OCI-LY3 (cell line): ENCODE data around the gene VSIG1.

Experiments used
- H2AFZ ChIP-seq: fragments of 200-600, 300-600 bp; shearing (Covaris generic); 2 replicates; pipeline ENCODE4 v1.6.0; 2014; ENCODE audit warnings: antibody characterized with exemption, low read depth, low read length
- H3K27ac ChIP-seq: fragments of 200-600, 300-600 bp; sonication (generic); 2 replicates; pipeline ENCODE4 v1.5.1; 2014; ENCODE audit warnings: mild to moderate bottlenecking, low read length, moderate library complexity, mixed read lengths
- H3K27me3 ChIP-seq: fragments of 200-600, 300-600 bp; sonication (generic); 2 replicates; pipeline ENCODE4 v1.6.1; 2014; ENCODE audit warnings: low read depth, low read length, mixed read lengths
- H3K36me3 ChIP-seq: fragments of 200-600, 300-600 bp; sonication (generic); replicated peaks from 2 replicates; pipeline ENCODE3; 2014; ENCODE audit warnings: low read depth, low read length, mixed read lengths
- H3K4me1 ChIP-seq: fragments of 300-600, 200-600 bp; sonication (generic); 2 replicates; pipeline ENCODE4 v1.6.1; 2014; ENCODE audit warnings: low read length, mixed read lengths
- H3K4me2 ChIP-seq: fragments of 200-600, 300-600 bp; sonication (generic); 2 replicates; pipeline ENCODE4 v1.6.1; 2014; ENCODE audit warnings: low read length, mixed read lengths
- H3K4me3 ChIP-seq: fragments of 300-600, 200-600 bp; sonication (generic); 2 replicates; pipeline ENCODE4 v1.5.1; 2014; ENCODE audit warnings: antibody characterized with exemption, mild to moderate bottlenecking, low read length, moderate library complexity
- H3K79me2 ChIP-seq: fragments of 300-600, 200-600 bp; shearing (Covaris generic); 2 replicates; pipeline ENCODE4 v1.6.1; 2014; ENCODE audit warnings: mild to moderate bottlenecking, low read length, mixed read lengths
- H3K9ac ChIP-seq: fragments of 300-600, 200-600 bp; shearing (Covaris generic); 2 replicates; pipeline ENCODE4 v1.6.0; 2014; ENCODE audit warnings: mild to moderate bottlenecking, low read length, moderate library complexity
- H3K9me3 ChIP-seq: fragments of 200-600, 300-600 bp; shearing (Covaris generic); 2 replicates; pipeline ENCODE4 v1.6.1; 2014; ENCODE audit warnings: low read length, mixed read lengths; ENCODE audit not compliant: insufficient read depth
- H4K20me1 ChIP-seq: fragments of 200-600, 300-600 bp; sonication (generic); 2 replicates; pipeline ENCODE4 v1.6.1; 2016; ENCODE audit warnings: low read length, mixed read lengths; ENCODE audit not compliant: insufficient read depth
- CTCF ChIP-seq: fragments of 200-600, 300-600 bp; sonication (generic); IDR thresholded peaks from 2 replicates; pipeline ENCODE4 v1.5.1; 2014; ENCODE audit warnings: antibody characterized with exemption, low read length, low read depth
- EZH2phosphoT487 ChIP-seq: fragments of 200-600 bp; shearing (Covaris generic); IDR thresholded peaks from 2 replicates; pipeline ENCODE4 v1.6.1; 2018; ENCODE audit warnings: antibody characterized with exemption, mixed run types, low read depth

The VSIG1 gene

GRCh38 chrX:108117988-108118387, 73.1 kb downstream of the VSIG1 start:
- H3K36me3 ChIP-seq = no peaks in the 10 kb centered on the region
- no peak overlapping the region for H3K27ac ChIP-seq
- H3K27me3 ChIP-seq = no peaks in the 10 kb centered on the region
- no peak overlapping the region for H3K9ac ChIP-seq
- no peaks in the 10 kb centered on the region for H3K9me3 ChIP-seq
- TF ChIP-seq EZH2phosphoT487 = no peak
- no peak for TF ChIP-seq CTCF
- no peak overlapping the region for H3K4me3 ChIP-seq
- H2AFZ ChIP-seq = no peak overlapping the region
- no peaks in the 10 kb centered on the region for H3K79me2 ChIP-seq
- no peaks in the 10 kb centered on the region for H4K20me1 ChIP-seq
- no peaks in the 10 kb centered on the region for H3K4me1 ChIP-seq
- no peak overlapping the region for H3K4me2 ChIP-seq

- no peak overlapping the region for H3K4me2 ChIP-seq
- TF ChIP-seq EZH2phosphoT487 = no peak
- TF ChIP-seq CTCF = no peak
- no peaks in the 10 kb centered on the region for H3K4me1 ChIP-seq
- no peaks in the 10 kb centered on the region for H3K79me2 ChIP-seq
- no peak overlapping the region for H2AFZ ChIP-seq
- no peaks in the 10 kb centered on the region for H3K9me3 ChIP-seq
- H3K9ac ChIP-seq = no peak overlapping the region
- no peaks in the 10 kb centered on the region for H4K20me1 ChIP-seq
- no peak overlapping the region for H3K4me3 ChIP-seq
- no peak overlapping the region for H3K27ac ChIP-seq
- no peaks in the 10 kb centered on the region for H3K27me3 ChIP-seq
- H3K36me3 ChIP-seq = no peaks in the 10 kb centered on the region
Measured at GRCh38 chrX:108121291-108121690, 76.4 kb downstream of the VSIG1 start.

GRCh38 chrX:108122748-108123147, 77.9 kb downstream of the VSIG1 start:
- no peak overlapping the region for H3K9ac ChIP-seq
- no peak overlapping the region for H3K4me3 ChIP-seq
- no peak overlapping the region for H3K4me2 ChIP-seq
- no peaks in the 10 kb centered on the region for H3K27me3 ChIP-seq
- H3K4me1 ChIP-seq = no peaks in the 10 kb centered on the region
- H2AFZ ChIP-seq = no peak overlapping the region
- H3K9me3 ChIP-seq = no peaks in the 10 kb centered on the region
- no peak for TF ChIP-seq EZH2phosphoT487
- TF ChIP-seq CTCF = no peak
- H3K36me3 ChIP-seq = no peaks in the 10 kb centered on the region
- H3K79me2 ChIP-seq = no peaks in the 10 kb centered on the region
- no peak overlapping the region for H3K27ac ChIP-seq
- H4K20me1 ChIP-seq = no peaks in the 10 kb centered on the region

GRCh38 chrX:108123591-108124366, 78.9 kb downstream of the VSIG1 start:
- Histone ChIP-seq H3K27me3 (no peaks in the 10 kb centered on the region), H3K9me3 (no peaks in the 10 kb centered on the region), H3K36me3 (no peaks in the 10 kb centered on the region), H3K4me3 (no peak overlapping the region), H3K27ac (no peak overlapping the region), H3K4me2 (no peak overlapping the region), H4K20me1 (no peaks in the 10 kb centered on the region), H3K4me1 (no peaks in the 10 kb centered on the region), H3K9ac (no peak overlapping the region), H2AFZ (no peak overlapping the region), H3K79me2 (no peaks in the 10 kb centered on the region)
- TF ChIP-seq CTCF (no peak), EZH2phosphoT487 (no peak)
